IgD-negative memory B cell (primary cell): ENCODE results near the gene LONRF3. TPM values are rescaled to one million over a fixed set of nuclear protein-coding genes. Genes with fewer than 3 reads are reported as not detected.
"Not testable (repeated sequence)": the region's sequence is repeated elsewhere in the genome, so short reads cannot be mapped to it uniquely, and the experiment has no call there.

ENCODE experiments used
- H3K27ac Mint-ChIP-seq, 3 donors: one replicate each; pipeline ENCODE4 v1.8.0; 2020 to 2022; ENCODE audit warnings: mild to moderate bottlenecking in 3 of 3, mixed read lengths in 3 of 3, moderate library complexity in 1 of 3
- H3K27me3 Mint-ChIP-seq: one replicate; pipeline ENCODE4 v1.8.0; 2021; ENCODE audit warnings: mixed read lengths
- H3K36me3 Mint-ChIP-seq: one replicate; pipeline ENCODE4 v1.8.0; 2020; ENCODE audit warnings: mild to moderate bottlenecking, mixed read lengths
- H3K4me1 Mint-ChIP-seq, 3 donors: one replicate each; pipeline ENCODE4 v1.8.0; 2020 to 2022; ENCODE audit warnings: mixed read lengths in 3 of 3, mild to moderate bottlenecking in 1 of 3
- H3K4me3 Mint-ChIP-seq, 4 donors: one replicate each; pipeline ENCODE4 v1.8.0; 2020 to 2022; ENCODE audit warnings: mild to moderate bottlenecking in 4 of 4, mixed read lengths in 4 of 4, moderate library complexity in 3 of 4
- H3K9me3 Mint-ChIP-seq, 3 donors: one replicate each; pipeline ENCODE4 v1.8.0; 2020 to 2021; ENCODE audit warnings: mixed read lengths in 3 of 3, mild to moderate bottlenecking in 1 of 3
- polyA plus RNA-seq: library from polyadenylated mRNA; unstranded; fragments of 300-500 nt; fragmentation: Illumina TruSeq; gene quantifications from one replicate; pipeline ENCODE4 v1.2.3, GENCODE V29; 2021

LONRF3 gene
- polyA plus RNA-seq, 1 donor from 2014 or later, result not detected

GRCh38 chrX:119007189-119007770 lies 32.9 kb downstream of the LONRF3 start:
- peaks cover 0 to 2% (median 0%) of the 10 kb centered on the region in 3 donors for H3K4me1 Mint-ChIP-seq

GRCh38 chrX:119008110-119008744 lies 33.8 kb downstream of the LONRF3 start:
- H3K36me3 Mint-ChIP-seq, result no peaks in the 10 kb centered on the region
- H3K27me3 Mint-ChIP-seq, result peaks cover 6% of the 10 kb centered on the region
- H3K9me3 Mint-ChIP-seq, result no peaks in the 10 kb centered on the region
- H3K4me3 Mint-ChIP-seq, result no peak overlapping the region
- H3K27ac Mint-ChIP-seq, result no peak overlapping the region
- H3K4me1 Mint-ChIP-seq, result peaks cover 0 to 2% (median 0%) of the 10 kb centered on the region in 3 donors

More at GRCh38 chrX:119007189-119007770, 32.9 kb downstream of the LONRF3 start:
- Mint-ChIP-seq H3K9me3 (no peaks in the 10 kb centered on the region), H3K36me3 (no peaks in the 10 kb centered on the region), H3K4me3 (no peak overlapping the region), H3K27me3 (peaks cover 6% of the 10 kb centered on the region), H3K27ac (no peak overlapping the region)

- H3K36me3 Mint-ChIP-seq, result no peaks in the 10 kb centered on the region
- no peak overlapping the region for H3K27ac Mint-ChIP-seq
- no peak overlapping the region for H3K4me3 Mint-ChIP-seq
- H3K27me3 Mint-ChIP-seq, result peaks cover 6% of the 10 kb centered on the region
- no peaks in the 10 kb centered on the region for H3K9me3 Mint-ChIP-seq
- H3K4me1 Mint-ChIP-seq, result peaks cover 0 to 2% (median 0%) of the 10 kb centered on the region in 3 donors
These were observed 34.7 kb downstream of the LONRF3 start for GRCh38 chrX:119009071-119009470.

- no peak overlapping the region for H3K4me3 Mint-ChIP-seq
- H3K27ac Mint-ChIP-seq, result no peak overlapping the region
- H3K36me3 Mint-ChIP-seq, result no peaks in the 10 kb centered on the region
- peaks cover 7 to 9% (median 8%) of the 10 kb centered on the region in 3 donors for H3K4me1 Mint-ChIP-seq
- peaks cover 6% of the 10 kb centered on the region for H3K27me3 Mint-ChIP-seq
- H3K9me3 Mint-ChIP-seq, result no peaks in the 10 kb centered on the region
These were observed 36.1 kb downstream of the LONRF3 start for GRCh38 chrX:119010491-119010890.

GRCh38 chrX:119013164-119013563 lies 38.7 kb downstream of the LONRF3 start:
- peaks cover 13 to 17% (median 14%) of the 10 kb centered on the region in 3 donors for H3K4me1 Mint-ChIP-seq
- peaks cover 6% of the 10 kb centered on the region for H3K27me3 Mint-ChIP-seq
- no peak overlapping the region for H3K4me3 Mint-ChIP-seq
- H3K9me3 Mint-ChIP-seq, result no peaks in the 10 kb centered on the region
- H3K36me3 Mint-ChIP-seq, result peaks cover 2% of the 10 kb centered on the region
- H3K27ac Mint-ChIP-seq, result no peak overlapping the region

GRCh38 chrX:119015407-119016237 lies 41.2 kb downstream of the LONRF3 start:
- peaks cover 2% of the 10 kb centered on the region for H3K36me3 Mint-ChIP-seq
- no peaks in the 10 kb centered on the region for H3K27me3 Mint-ChIP-seq
- peak overlapping the region; percentile 75 to 94 (median 92) for H3K27ac Mint-ChIP-seq
- H3K9me3 Mint-ChIP-seq, result no peaks in the 10 kb centered on the region
- peak overlapping the region; percentile 28 to 72 (median 46) for H3K4me3 Mint-ChIP-seq
- H3K4me1 Mint-ChIP-seq, result peaks cover 14 to 17% (median 16%) of the 10 kb centered on the region in 3 donors

- no peak overlapping the region for H3K27ac Mint-ChIP-seq
- peaks cover 2% of the 10 kb centered on the region for H3K36me3 Mint-ChIP-seq
- H3K9me3 Mint-ChIP-seq, result no peaks in the 10 kb centered on the region
These were observed 42.7 kb downstream of the LONRF3 start for GRCh38 chrX:119017077-119017476.

GRCh38 chrX:119025900-119026299 lies 51.5 kb downstream of the LONRF3 start:
- H3K36me3 Mint-ChIP-seq, result no peaks in the 10 kb centered on the region
- H3K27ac Mint-ChIP-seq, result no peak overlapping the region
- H3K4me3 Mint-ChIP-seq, result no peak overlapping the region
- no peaks in the 10 kb centered on the region for H3K4me1 Mint-ChIP-seq
- H3K9me3 Mint-ChIP-seq, result no peaks in the 10 kb centered on the region
- H3K27me3 Mint-ChIP-seq, result no peaks in the 10 kb centered on the region

More at GRCh38 chrX:119017077-119017476, 42.7 kb downstream of the LONRF3 start:
- Mint-ChIP-seq H3K27me3 (no peaks in the 10 kb centered on the region), H3K4me3 (no peak overlapping the region), H3K4me1 (peaks cover 14 to 17% (median 16%) of the 10 kb centered on the region in 3 donors)

GRCh38 chrX:119026344-119026743 lies 51.9 kb downstream of the LONRF3 start:
- H3K36me3 Mint-ChIP-seq, H3K9me3 Mint-ChIP-seq, H3K4me1 Mint-ChIP-seq: not testable (repeated sequence)

GRCh38 chrX:119027960-119028732 lies 53.7 kb downstream of the LONRF3 start:
- not testable (repeated sequence) for H3K27ac Mint-ChIP-seq, H3K36me3 Mint-ChIP-seq, H3K27me3 Mint-ChIP-seq, H3K9me3 Mint-ChIP-seq, H3K4me3 Mint-ChIP-seq, H3K4me1 Mint-ChIP-seq

More at GRCh38 chrX:119026344-119026743, 51.9 kb downstream of the LONRF3 start:
- H3K4me3 Mint-ChIP-seq, H3K27me3 Mint-ChIP-seq, H3K27ac Mint-ChIP-seq: not testable (repeated sequence)

GRCh38 chrX:119028733-119029330 lies 54.4 kb downstream of the LONRF3 start:
- no peak overlapping the region for H3K4me3 Mint-ChIP-seq
- H3K4me1 Mint-ChIP-seq, result no peaks in the 10 kb centered on the region
- H3K27ac Mint-ChIP-seq, result no peak overlapping the region
- peaks cover 0 to 7% (median 0%) of the 10 kb centered on the region in 3 donors for H3K9me3 Mint-ChIP-seq
- H3K27me3 Mint-ChIP-seq, result no peaks in the 10 kb centered on the region
- no peaks in the 10 kb centered on the region for H3K36me3 Mint-ChIP-seq

GRCh38 chrX:119029656-119030055 lies 55.2 kb downstream of the LONRF3 start:
- H3K4me1 Mint-ChIP-seq, H3K4me3 Mint-ChIP-seq, H3K36me3 Mint-ChIP-seq, H3K27ac Mint-ChIP-seq, H3K27me3 Mint-ChIP-seq, H3K9me3 Mint-ChIP-seq: not testable (repeated sequence)

- Mint-ChIP-seq H3K27ac (no peak overlapping the region), H3K9me3 (peaks cover 4 to 9% (median 4%) of the 10 kb centered on the region in 3 donors), H3K4me3 (no peak overlapping the region), H3K36me3 (no peaks in the 10 kb centered on the region), H3K4me1 (no peaks in the 10 kb centered on the region), H3K27me3 (no peaks in the 10 kb centered on the region)
These were observed 56.6 kb downstream of the LONRF3 start for GRCh38 chrX:119030990-119031389.
